ENCODE measurements around the gene ZC3H12A.

DNA sequence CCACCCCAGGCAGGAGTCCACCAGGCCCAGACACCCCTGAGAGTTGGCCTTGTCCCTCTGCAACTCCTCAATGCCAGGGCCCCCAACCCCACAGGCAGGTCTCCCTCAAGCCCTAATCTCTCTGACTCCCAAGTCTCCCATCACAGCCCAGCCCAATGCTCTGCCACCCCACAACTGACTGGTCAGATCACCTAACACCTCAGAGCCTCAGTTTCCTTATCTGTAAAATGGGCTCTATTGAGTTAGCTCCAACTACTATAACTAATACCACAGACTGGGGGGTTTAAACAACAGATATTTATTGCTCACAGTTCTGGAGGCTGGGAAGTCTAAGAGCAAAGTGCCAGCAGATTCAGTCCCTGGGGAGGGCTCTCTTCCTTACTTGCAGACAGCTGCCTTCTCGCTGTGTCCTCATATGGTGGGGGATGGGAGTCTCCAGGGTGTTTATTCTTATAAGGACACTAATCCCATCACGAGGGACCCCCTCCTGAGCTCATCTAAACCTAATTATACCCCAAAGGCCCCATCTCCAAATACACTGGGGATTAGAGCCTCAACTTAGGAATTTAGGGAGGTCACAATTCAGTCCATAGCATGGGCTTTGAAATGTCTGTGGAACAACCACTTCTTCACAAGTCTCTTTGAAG is 34.9 kb upstream of the ZC3H12A start:
- TF ChIP-seq, protein P1, sequence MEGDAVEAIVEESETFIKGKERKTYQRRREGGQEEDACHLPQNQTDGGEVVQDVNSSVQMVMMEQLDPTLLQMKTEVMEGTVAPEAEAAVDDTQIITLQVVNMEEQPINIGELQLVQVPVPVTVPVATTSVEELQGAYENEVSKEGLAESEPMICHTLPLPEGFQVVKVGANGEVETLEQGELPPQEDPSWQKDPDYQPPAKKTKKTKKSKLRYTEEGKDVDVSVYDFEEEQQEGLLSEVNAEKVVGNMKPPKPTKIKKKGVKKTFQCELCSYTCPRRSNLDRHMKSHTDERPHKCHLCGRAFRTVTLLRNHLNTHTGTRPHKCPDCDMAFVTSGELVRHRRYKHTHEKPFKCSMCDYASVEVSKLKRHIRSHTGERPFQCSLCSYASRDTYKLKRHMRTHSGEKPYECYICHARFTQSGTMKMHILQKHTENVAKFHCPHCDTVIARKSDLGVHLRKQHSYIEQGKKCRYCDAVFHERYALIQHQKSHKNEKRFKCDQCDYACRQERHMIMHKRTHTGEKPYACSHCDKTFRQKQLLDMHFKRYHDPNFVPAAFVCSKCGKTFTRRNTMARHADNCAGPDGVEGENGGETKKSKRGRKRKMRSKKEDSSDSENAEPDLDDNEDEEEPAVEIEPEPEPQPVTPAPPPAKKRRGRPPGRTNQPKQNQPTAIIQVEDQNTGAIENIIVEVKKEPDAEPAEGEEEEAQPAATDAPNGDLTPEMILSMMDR (IDR thresholded peaks at IDR 0.05; ENCODE audit: poor library complexity): no peak
- TF ChIP-seq EZH2 (IDR thresholded peaks at IDR 0.05; ENCODE audit: borderline replicate concordance): no peak
